KMS-11 (cell line): ENCODE results near the gene PCYT2.

Source experiments
- H2AFZ ChIP-seq: fragments of 200-600 bp; sonication (generic); 2 replicates; pipeline ENCODE4 v1.6.1; 2016; ENCODE audit warnings: antibody characterized with exemption, mixed run types, low read depth
- H3K27ac ChIP-seq: fragments of 200-600 bp; sonication (generic); 2 replicates; pipeline ENCODE4 v1.6.1; 2016; ENCODE audit warnings: mild to moderate bottlenecking, mixed run types
- H3K27me3 ChIP-seq: fragments of 200-600 bp; sonication (generic); 2 replicates; pipeline ENCODE4 v1.6.1; 2017; ENCODE audit warnings: mild to moderate bottlenecking, low read depth, mixed run types, moderate library complexity; ENCODE audit not compliant: insufficient read depth
- H3K36me3 ChIP-seq: fragments of 200-600 bp; sonication (generic); 2 replicates; pipeline ENCODE4 v1.6.1; 2017; ENCODE audit warnings: mild to moderate bottlenecking, mixed run types; ENCODE audit not compliant: insufficient read depth
- H3K4me1 ChIP-seq: fragments of 200-600 bp; sonication (generic); 2 replicates; pipeline ENCODE4 v1.6.1; 2016; ENCODE audit warnings: mild to moderate bottlenecking, low read depth, mixed run types; ENCODE audit not compliant: poor library complexity, severe bottlenecking
- H3K4me2 ChIP-seq: fragments of 200-600 bp; sonication (generic); 2 replicates; pipeline ENCODE4 v1.7.0; 2016; ENCODE audit warnings: mild to moderate bottlenecking, mixed run types
- H3K4me3 ChIP-seq: fragments of 200-600 bp; sonication (generic); IDR thresholded peaks from 2 replicates; pipeline ENCODE4 v1.6.1; 2017; ENCODE audit warnings: low read depth, low read length, mixed read lengths; ENCODE audit not compliant: insufficient read depth
- H3K79me2 ChIP-seq: fragments of 200-600 bp; sonication (generic); 2 replicates; pipeline ENCODE4 v1.6.1; 2016; ENCODE audit warnings: low read depth, mixed run types; ENCODE audit not compliant: insufficient read depth
- H3K9ac ChIP-seq: fragments of 200-600 bp; sonication (generic); 2 replicates; pipeline ENCODE4 v1.6.1; 2016; ENCODE audit warnings: mild to moderate bottlenecking, mixed run types
- H4K20me1 ChIP-seq: fragments of 200-600 bp; sonication (generic); 2 replicates; pipeline ENCODE4 v1.6.1; 2016; ENCODE audit warnings: mild to moderate bottlenecking, mixed run types; ENCODE audit not compliant: insufficient read depth
- CTCF ChIP-seq: fragments of 200-600 bp; sonication (generic); conservative IDR thresholded peaks from 2 replicates; pipeline ENCODE4 v1.6.1; 2017; ENCODE audit warnings: low read depth, mild to moderate bottlenecking, antibody characterized with exemption, low read length, moderate library complexity, mixed read lengths

PCYT2 gene

GRCh38 chr17:81909966-81910839, 996 bp downstream of the PCYT2 start:
- peaks cover 14% of the 10 kb centered on the region; the same call in 1 of the 2 replicates for H3K36me3 ChIP-seq
- H3K4me2 ChIP-seq: peak overlapping the region; percentile 96
- H3K79me2 ChIP-seq: peaks cover 8% of the 10 kb centered on the region
- no peak overlapping the region for H3K4me3 ChIP-seq
- TF ChIP-seq CTCF: no peak
- no peak overlapping the region for H3K27ac ChIP-seq
- no peaks in the 10 kb centered on the region for H3K27me3 ChIP-seq
- peak overlapping the region; percentile 38; the same call in 1 of the 2 replicates for H3K9ac ChIP-seq
- H2AFZ ChIP-seq: peak overlapping the region; percentile 30; the same call in 1 of the 2 replicates
- no peaks in the 10 kb centered on the region for H4K20me1 ChIP-seq
- peaks cover 17% of the 10 kb centered on the region for H3K4me1 ChIP-seq

- H3K4me1 ChIP-seq: peaks cover 17% of the 10 kb centered on the region
- H3K4me3 ChIP-seq: no peak overlapping the region
- peaks cover under 1% of the 10 kb centered on the region; the same call in 1 of the 2 replicates for H3K79me2 ChIP-seq
- TF ChIP-seq CTCF: no peak
- H2AFZ ChIP-seq: no peak overlapping the region
- no peak overlapping the region for H3K27ac ChIP-seq
- no peaks in the 10 kb centered on the region for H3K27me3 ChIP-seq
- H3K9ac ChIP-seq: no peak overlapping the region
- no peak overlapping the region for H3K4me2 ChIP-seq
- H4K20me1 ChIP-seq: no peaks in the 10 kb centered on the region
- H3K36me3 ChIP-seq: peaks cover 10% of the 10 kb centered on the region; the same call in 1 of the 2 replicates
Measured at GRCh38 chr17:81909231-81909630, 2.0 kb downstream of the PCYT2 start.

- Histone ChIP-seq H3K9ac (no peak overlapping the region), H3K4me2 (no peak overlapping the region), H3K36me3 (peaks cover 10% of the 10 kb centered on the region; the same call in 1 of the 2 replicates)
Measured at GRCh38 chr17:81908793-81909192, 2.4 kb downstream of the PCYT2 start.

More at GRCh38 chr17:81908793-81909192, 2.4 kb downstream of the PCYT2 start:
- Histone ChIP-seq H3K79me2 (no peaks in the 10 kb centered on the region; the same call in 1 of the 2 replicates), H2AFZ (no peak overlapping the region), H3K27me3 (no peaks in the 10 kb centered on the region), H3K4me1 (peaks cover 17% of the 10 kb centered on the region), H3K4me3 (no peak overlapping the region), H3K27ac (no peak overlapping the region), H4K20me1 (no peaks in the 10 kb centered on the region)
- no peak for TF ChIP-seq CTCF
